AG09319 (cell line): ENCODE data around the gene NCOA6.

ENCODE experiments used
- DNase-seq: peaks from one replicate; pipeline ENCODE4 v3.0.0-alpha.2; 2010; ENCODE audit warnings: low read depth; ENCODE audit errors: extremely low read depth
- CTCF ChIP-seq: IDR thresholded peaks from 2 replicates; pipeline ENCODE4 v1.5.1; 2011; ENCODE audit warnings: low read depth, mild to moderate bottlenecking, inconsistent platforms, low read length, moderate library complexity

Gene NCOA6

GRCh38 chr20:34703424-34704176, 121.9 kb downstream of the NCOA6 start:
- DNase-seq: no peak
- no peak; the same call in 1 of the 2 replicates for TF ChIP-seq CTCF

GRCh38 chr20:34703061-34703423, 122.4 kb downstream of the NCOA6 start:
- no peak for TF ChIP-seq CTCF
- DNase-seq: no peak

DNA sequence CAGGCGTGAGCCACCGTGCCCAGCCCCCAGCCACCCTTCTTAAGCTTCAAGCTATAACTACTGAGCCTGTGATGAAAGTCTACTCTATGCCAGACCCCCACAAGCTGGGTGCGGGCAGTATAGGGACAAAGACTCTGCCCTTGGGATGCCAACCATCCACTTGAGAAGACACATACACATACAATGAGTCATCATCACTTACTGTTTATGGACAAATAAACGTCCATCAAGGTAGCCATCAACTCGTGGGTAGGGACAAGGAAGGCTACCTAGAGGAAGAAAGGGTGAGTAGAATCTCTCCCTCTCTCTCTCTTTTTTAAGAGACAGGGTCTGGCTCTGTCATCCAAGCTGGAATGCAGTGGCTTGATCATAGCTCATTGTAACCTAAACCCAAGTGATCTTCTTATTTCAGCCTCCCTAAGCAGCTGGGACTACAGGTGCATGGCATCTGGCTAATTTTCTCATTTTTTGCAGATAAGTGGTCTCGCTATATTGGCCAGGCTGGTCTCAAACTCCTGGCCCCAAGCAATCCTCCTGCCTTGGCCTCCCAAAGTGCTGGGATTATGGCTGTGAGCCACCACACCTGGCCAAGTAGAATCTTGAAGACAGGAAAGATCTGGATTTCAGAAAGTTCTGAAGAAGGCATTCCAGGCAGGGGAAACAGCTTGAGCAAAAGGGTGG, 123.9 kb downstream of the NCOA6 start:
- no peak for TF ChIP-seq CTCF
- DNase-seq: no peak

DNA sequence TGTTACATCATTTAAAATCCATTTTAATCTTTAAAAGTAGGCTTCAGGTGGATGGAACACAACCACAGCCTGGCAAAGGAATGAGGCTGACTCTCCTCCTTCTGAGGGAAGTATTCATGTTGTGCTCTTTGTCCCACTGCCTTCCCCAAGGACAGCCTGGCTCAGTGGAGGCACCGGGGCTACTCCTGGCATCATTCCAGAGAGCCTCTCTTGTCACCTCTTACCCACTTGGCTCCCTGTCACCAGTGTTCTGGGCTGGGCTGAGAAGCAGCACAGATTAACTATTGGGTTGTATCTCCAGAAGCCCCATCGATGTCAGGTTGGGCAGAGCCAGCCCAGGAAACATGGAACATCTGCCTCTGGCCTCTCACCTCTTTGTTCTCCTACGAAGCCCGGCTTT, 132.0 kb downstream of the NCOA6 start:
- DNase-seq: no peak

DNA sequence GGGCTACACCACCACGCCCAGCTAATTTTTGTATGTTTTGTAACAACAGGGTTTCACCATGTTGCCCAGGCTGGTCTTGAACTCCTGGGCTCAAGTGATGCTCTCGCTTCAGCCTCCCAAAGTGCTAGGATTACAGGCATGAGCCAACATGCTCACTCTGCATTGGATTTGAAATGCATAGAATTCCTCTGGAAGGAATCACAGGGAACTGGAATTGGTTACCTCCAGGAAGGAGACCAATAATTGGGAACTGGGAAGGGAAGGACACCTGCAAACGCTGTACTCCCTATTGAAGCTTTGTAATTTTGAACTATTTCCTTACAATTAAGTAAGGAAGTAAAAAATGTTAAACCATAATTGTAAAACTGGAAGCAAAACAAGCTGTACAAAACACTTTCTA, 133.6 kb downstream of the NCOA6 start:
- no peak for TF ChIP-seq CTCF
- DNase-seq: no peak

More for the DNA sequence above, 132.0 kb downstream of the NCOA6 start:
- TF ChIP-seq CTCF: no peak

- no peak for TF ChIP-seq CTCF
- no peak for DNase-seq
These were observed 136.0 kb downstream of the NCOA6 start for GRCh38 chr20:34689486-34689885.

DNA sequence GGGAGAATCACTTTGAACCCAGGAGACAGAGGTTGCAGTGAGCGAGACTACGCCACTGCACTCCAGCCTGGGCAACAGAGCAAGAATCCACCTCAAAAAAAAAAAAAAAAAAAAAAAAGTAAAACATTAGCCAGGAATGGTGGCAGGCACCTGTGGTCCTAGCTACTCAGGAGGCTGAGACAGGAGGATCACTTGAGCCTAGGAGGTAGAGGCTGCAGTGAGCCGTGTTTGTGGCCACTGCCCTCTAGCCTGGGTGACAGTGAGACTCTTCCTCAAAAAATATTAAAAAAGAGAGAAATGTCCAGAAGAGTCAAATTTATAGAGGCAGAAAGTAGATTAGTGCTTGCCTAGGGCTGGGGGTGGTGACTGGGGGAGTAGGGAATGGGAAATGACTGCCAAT, 141.8 kb downstream of the NCOA6 start:
- no peak for DNase-seq
- no peak for TF ChIP-seq CTCF
